Activated naive CD8-positive, alpha-beta T cell (primary cell): ENCODE results near the gene CARHSP1.
A peak's percentile ranks its signal among the peaks of the same experiment; 100 is the strongest.
"Not testable (repeated sequence)": the region's sequence is repeated elsewhere in the genome, so short reads cannot be mapped to it uniquely, and the experiment has no call there.

Experiments used
- H3K27ac Mint-ChIP-seq: one replicate; pipeline ENCODE4 v1.8.0; 2021; ENCODE audit warnings: mixed read lengths
- H3K27me3 Mint-ChIP-seq: one replicate; pipeline ENCODE4 v1.8.0; 2021; ENCODE audit warnings: mixed read lengths
- H3K36me3 Mint-ChIP-seq: one replicate; pipeline ENCODE4 v1.8.0; 2021; ENCODE audit warnings: mixed read lengths
- H3K4me1 Mint-ChIP-seq: one replicate; pipeline ENCODE4 v1.8.0; 2021; ENCODE audit warnings: low read depth, mixed read lengths
- H3K4me3 Mint-ChIP-seq: one replicate; pipeline ENCODE4 v1.8.0; 2021; ENCODE audit warnings: mild to moderate bottlenecking, mixed read lengths
- H3K9me3 Mint-ChIP-seq: one replicate; pipeline ENCODE4 v1.8.0; 2021; ENCODE audit warnings: low read depth, mixed read lengths

CARHSP1 gene

DNA sequence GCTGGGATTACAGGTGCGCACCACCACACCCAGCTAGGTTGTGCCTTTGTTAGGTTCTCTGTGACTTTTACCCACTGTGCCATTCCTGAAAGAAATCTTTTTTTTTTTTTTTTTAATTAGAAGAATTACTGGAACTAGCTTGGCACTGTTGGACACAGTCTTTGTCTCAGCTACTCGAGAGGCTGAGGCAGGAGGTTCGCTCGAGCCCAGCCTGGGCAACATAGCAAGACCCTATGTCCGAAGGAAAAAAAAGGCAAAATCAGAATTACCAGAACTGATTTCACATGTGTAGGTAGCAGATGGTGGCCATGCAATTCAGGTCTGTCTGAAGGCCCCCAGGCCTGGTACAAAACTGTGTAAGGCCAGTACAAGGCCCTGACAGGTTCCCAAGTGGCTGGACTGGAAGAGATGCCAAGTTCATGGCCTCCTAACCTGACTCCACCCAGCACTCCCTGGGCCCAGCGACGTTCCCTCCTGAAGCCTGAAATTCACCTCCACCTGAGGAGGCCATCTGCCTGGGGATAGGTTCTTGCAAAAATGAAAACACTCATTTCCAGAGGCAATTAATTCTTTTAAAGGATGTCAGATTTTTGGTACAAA, 23.0 kb downstream of the CARHSP1 start:
- H3K9me3 Mint-ChIP-seq = no peaks in the 10 kb centered on the region
- no peaks in the 10 kb centered on the region for H3K27me3 Mint-ChIP-seq
- H3K36me3 Mint-ChIP-seq = peaks cover 3% of the 10 kb centered on the region
- H3K4me3 Mint-ChIP-seq = no peak overlapping the region
- H3K27ac Mint-ChIP-seq = no peak overlapping the region
- H3K4me1 Mint-ChIP-seq = peaks cover 23% of the 10 kb centered on the region

GRCh38 chr16:8843296-8843695, 25.5 kb downstream of the CARHSP1 start:
- not testable (repeated sequence) for H3K27ac Mint-ChIP-seq, H3K27me3 Mint-ChIP-seq, H3K9me3 Mint-ChIP-seq, H3K4me3 Mint-ChIP-seq, H3K36me3 Mint-ChIP-seq
- H3K4me1 Mint-ChIP-seq = peaks cover 11% of the 10 kb centered on the region

DNA sequence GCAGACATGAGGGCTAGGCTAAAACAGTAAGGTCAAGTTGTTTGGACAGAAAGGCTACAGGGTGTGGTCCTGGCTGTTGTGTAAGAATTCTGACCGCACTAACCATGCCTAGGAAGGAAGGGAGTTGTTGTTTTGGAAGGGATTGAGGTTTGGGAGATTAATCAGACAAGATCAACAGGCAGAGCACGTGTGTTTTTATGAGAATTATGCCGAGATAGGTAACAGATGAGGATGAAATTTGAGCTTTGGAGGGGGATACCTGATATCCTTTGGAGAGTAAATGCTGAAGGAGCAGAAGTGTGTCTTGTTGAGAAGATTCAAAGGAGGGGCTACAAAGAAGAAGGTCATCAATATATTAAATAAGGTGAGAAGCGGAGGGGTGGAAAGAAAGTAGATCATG, 26.8 kb downstream of the CARHSP1 start:
- not testable (repeated sequence) for H3K27me3 Mint-ChIP-seq, H3K36me3 Mint-ChIP-seq, H3K4me3 Mint-ChIP-seq, H3K9me3 Mint-ChIP-seq
- H3K4me1 Mint-ChIP-seq = peaks cover 11% of the 10 kb centered on the region
- H3K27ac Mint-ChIP-seq = peak overlapping the region; percentile 13

GRCh38 chr16:8837594-8837993, 31.2 kb downstream of the CARHSP1 start:
- not testable (repeated sequence) for H3K27me3 Mint-ChIP-seq, H3K27ac Mint-ChIP-seq, H3K4me3 Mint-ChIP-seq, H3K36me3 Mint-ChIP-seq, H3K4me1 Mint-ChIP-seq, H3K9me3 Mint-ChIP-seq

DNA sequence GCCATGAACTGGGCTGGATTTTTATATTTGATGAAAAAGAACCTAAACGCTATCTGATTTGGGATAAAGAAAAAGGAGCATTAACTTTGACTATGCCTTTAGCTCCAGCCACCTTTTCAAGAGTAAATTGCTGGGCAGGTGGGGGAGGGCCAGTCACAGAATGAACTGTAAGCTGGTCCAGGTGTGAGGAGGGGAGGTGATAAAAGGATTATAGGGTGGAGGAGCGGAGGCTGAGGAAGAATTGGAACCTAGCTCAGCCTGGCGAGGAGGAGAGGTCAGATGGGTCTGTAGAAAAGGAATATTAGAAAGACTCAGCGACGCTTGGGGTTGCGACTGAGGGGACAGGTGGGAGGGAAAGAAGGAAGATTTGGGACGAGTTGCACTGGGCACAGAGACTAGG, 32.0 kb downstream of the CARHSP1 start:
- H3K36me3 Mint-ChIP-seq, H3K27ac Mint-ChIP-seq, H3K27me3 Mint-ChIP-seq, H3K4me1 Mint-ChIP-seq, H3K9me3 Mint-ChIP-seq, H3K4me3 Mint-ChIP-seq: not testable (repeated sequence)

DNA sequence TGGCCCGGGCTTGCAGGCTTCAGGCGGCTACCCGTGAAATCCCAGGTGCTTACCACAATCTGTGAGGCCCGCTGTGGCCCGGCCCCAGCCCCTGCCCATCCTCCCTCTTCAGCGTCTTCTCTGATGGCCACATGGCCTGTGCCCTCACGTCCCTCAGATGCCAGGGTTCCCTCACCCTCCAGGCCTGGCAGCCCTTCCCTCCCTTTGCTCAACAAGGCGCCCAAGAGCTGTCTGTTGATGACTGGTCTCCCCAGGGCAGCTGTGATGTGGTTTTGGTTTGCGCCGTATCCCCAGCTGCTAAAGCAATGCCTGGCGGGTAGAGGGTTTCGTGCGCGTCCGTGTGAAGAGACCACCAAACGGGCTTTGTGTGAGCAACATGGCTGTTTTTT, 36.1 kb downstream of the CARHSP1 start:
- no peaks in the 10 kb centered on the region for H3K9me3 Mint-ChIP-seq
- no peak overlapping the region for H3K27ac Mint-ChIP-seq
- no peak overlapping the region for H3K4me3 Mint-ChIP-seq
- peaks cover 7% of the 10 kb centered on the region for H3K4me1 Mint-ChIP-seq
- peaks cover 5% of the 10 kb centered on the region for H3K36me3 Mint-ChIP-seq
- H3K27me3 Mint-ChIP-seq = no peaks in the 10 kb centered on the region

DNA sequence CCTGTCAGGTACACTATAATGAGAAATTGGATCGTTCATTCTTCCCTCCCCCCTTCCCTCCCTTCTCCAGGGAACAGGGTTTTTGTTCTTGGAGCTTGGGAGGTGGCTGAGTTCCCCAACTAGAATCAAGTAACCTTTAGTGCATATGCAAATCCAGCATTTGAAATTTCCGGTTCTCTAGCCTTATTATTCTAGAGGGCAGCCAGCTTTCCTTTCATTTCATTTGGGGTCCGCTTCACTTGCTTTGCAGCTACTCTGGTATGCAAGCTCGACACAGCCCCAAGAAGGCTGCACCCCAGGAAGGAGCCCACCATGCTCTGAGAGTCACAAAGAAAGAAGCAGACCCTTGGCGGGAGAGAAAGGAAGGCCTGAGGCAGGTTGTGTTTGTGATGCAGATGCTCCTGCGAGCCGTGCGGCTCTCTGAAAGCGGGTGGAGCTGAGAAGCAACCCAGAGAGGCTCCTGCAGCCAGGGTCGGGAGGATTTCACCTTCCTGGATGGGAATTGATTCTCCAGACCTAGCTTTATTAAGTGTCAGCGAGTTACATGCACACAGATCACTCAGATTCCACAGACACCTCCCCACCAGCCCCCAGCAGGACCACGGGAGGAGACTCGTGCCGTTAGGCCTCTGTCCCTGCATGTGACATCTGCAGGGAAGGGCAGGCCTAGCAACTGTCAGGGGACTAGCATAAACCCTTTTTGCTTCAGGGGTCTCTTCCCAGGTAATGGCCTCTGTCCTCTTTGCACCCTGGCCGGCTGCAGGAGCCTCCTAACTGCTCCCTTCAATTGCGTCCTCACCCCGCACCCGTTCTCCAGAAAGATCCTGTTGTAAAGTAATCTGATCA, 36.7 kb downstream of the CARHSP1 start:
- Mint-ChIP-seq H3K27me3 (no peaks in the 10 kb centered on the region), H3K9me3 (no peaks in the 10 kb centered on the region), H3K4me3 (no peak overlapping the region), H3K4me1 (peaks cover 7% of the 10 kb centered on the region), H3K27ac (no peak overlapping the region), H3K36me3 (peaks cover 5% of the 10 kb centered on the region)

GRCh38 chr16:8831450-8831849, 37.4 kb downstream of the CARHSP1 start:
- Mint-ChIP-seq H3K4me1 (peaks cover 7% of the 10 kb centered on the region), H3K27me3 (no peaks in the 10 kb centered on the region), H3K36me3 (peaks cover 5% of the 10 kb centered on the region), H3K4me3 (no peak overlapping the region), H3K27ac (no peak overlapping the region), H3K9me3 (no peaks in the 10 kb centered on the region)

DNA sequence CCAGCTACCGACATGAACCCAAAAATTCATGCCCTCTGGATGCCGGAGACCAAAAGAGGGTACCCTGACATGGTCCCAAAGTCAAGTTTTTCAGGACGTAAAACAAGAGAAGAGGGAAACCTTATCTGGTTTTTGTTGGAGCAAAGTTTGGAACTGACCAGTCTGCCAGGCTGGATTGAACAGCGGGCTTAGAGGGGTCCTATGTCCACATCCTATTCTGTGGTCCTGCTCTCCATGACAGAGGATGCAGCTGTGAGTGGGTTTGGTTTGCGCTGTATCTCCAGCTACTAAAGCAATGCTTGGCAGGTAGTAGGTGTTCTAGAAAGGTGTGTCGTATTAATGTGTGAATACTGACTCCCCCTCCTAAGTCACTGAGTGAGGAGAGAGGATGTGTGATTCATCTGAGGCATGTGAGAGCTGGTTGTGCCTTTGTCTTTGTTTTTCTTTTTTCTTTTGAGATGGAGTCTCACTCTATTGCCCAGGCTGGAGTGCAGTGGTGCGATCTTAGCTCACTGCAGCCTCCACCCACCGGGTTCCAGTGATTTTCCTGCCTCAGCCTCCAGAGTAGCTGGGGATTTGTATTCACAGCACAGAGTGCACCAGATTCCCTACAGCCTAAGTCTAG, 40.2 kb downstream of the CARHSP1 start:
- H3K27me3 Mint-ChIP-seq = no peaks in the 10 kb centered on the region
- H3K9me3 Mint-ChIP-seq = no peaks in the 10 kb centered on the region
- peaks cover 7% of the 10 kb centered on the region for H3K36me3 Mint-ChIP-seq
- H3K27ac Mint-ChIP-seq = no peak overlapping the region
- no peak overlapping the region for H3K4me3 Mint-ChIP-seq
- peaks cover 5% of the 10 kb centered on the region for H3K4me1 Mint-ChIP-seq

- no peaks in the 10 kb centered on the region for H3K4me1 Mint-ChIP-seq
- H3K4me3 Mint-ChIP-seq = no peak overlapping the region
- H3K27ac Mint-ChIP-seq = no peak overlapping the region
- H3K27me3 Mint-ChIP-seq = no peaks in the 10 kb centered on the region
- H3K9me3 Mint-ChIP-seq = no peaks in the 10 kb centered on the region
- H3K36me3 Mint-ChIP-seq = peaks cover 7% of the 10 kb centered on the region
Observed at GRCh38 chr16:8826278-8826879, 42.4 kb downstream of the CARHSP1 start.

GRCh38 chr16:8822403-8822802, 46.4 kb downstream of the CARHSP1 start:
- Mint-ChIP-seq H3K9me3 (no peaks in the 10 kb centered on the region), H3K27me3 (no peaks in the 10 kb centered on the region), H3K36me3 (peaks cover 10% of the 10 kb centered on the region), H3K4me3 (no peak overlapping the region), H3K27ac (no peak overlapping the region), H3K4me1 (peaks cover 5% of the 10 kb centered on the region)

DNA sequence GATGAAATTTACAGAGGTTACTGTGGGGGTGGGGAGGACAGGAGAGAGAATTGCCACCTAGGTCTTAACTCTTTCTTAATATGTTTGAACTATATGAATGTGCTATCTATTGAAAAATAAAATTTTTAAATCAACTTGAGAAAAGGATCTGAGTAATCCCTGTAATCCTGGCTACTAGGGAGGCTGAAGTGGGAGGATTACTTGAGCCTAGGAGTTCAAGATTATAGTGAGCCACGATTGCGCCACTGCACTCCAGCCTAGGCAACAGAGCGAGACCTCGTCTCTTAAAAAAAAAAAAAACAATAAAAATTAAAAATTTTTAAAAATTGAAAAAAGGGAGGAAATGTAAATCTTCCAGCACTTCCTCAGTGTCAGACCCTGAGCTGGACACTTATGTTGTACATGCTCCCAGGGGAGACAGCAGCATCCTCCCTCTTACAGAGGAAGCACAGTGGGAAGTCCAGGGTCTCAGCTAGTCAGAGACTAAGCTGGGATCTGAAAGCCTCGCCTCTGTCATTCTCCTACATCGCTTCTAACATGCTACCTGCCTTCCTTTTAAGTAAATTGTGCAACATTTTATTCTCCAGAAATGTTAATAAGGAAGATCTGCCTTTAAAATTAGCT, 49.3 kb downstream of the CARHSP1 start:
- peaks cover 24% of the 10 kb centered on the region for H3K36me3 Mint-ChIP-seq
- peaks cover 22% of the 10 kb centered on the region for H3K4me1 Mint-ChIP-seq
- H3K4me3 Mint-ChIP-seq = no peak overlapping the region
- H3K27ac Mint-ChIP-seq = no peak overlapping the region
- H3K9me3 Mint-ChIP-seq = no peaks in the 10 kb centered on the region
- H3K27me3 Mint-ChIP-seq = no peaks in the 10 kb centered on the region

- Mint-ChIP-seq H3K27me3 (no peaks in the 10 kb centered on the region), H3K4me3 (no peak overlapping the region), H3K27ac (no peak overlapping the region), H3K36me3 (peaks cover 22% of the 10 kb centered on the region), H3K4me1 (peaks cover 22% of the 10 kb centered on the region), H3K9me3 (no peaks in the 10 kb centered on the region)
Observed at GRCh38 chr16:8818504-8819270, 50.1 kb downstream of the CARHSP1 start.

- H3K27me3 Mint-ChIP-seq = no peaks in the 10 kb centered on the region
- H3K4me3 Mint-ChIP-seq = no peak overlapping the region
- H3K4me1 Mint-ChIP-seq = peaks cover 22% of the 10 kb centered on the region
- no peaks in the 10 kb centered on the region for H3K9me3 Mint-ChIP-seq
- peak overlapping the region; percentile 66 for H3K27ac Mint-ChIP-seq
- peaks cover 22% of the 10 kb centered on the region for H3K36me3 Mint-ChIP-seq
Observed at GRCh38 chr16:8816967-8817655, 51.7 kb downstream of the CARHSP1 start.
